ENCODE data around the gene STIP1.
A peak's percentile ranks its signal among the peaks of the same experiment; 100 is the strongest.
"Not testable (repeated sequence)": the region's sequence is repeated elsewhere in the genome, so short reads cannot be mapped to it uniquely, and the experiment has no call there.

Gene STIP1

GRCh38 chr11:64240435-64241240, 54.7 kb downstream of the STIP1 start, which contains the start of gene FKBP2:
Gene FKBP2 (plus strand): TSS chr11:64241095. CDS start chr11:64242388, 1,293 bp downstream.
- DNase-seq = peak; percentile 82

- DNase-seq = peak; percentile 96
Observed at GRCh38 chr11:64241241-64241490, 55.2 kb downstream of the STIP1 start.

- no peak for DNase-seq
Observed at GRCh38 chr11:64241491-64242374, 55.8 kb downstream of the STIP1 start.

- no peak for DNase-seq
Observed at GRCh38 chr11:64243236-64243854, 57.4 kb downstream of the STIP1 start.

GRCh38 chr11:64244107-64244506, 58.1 kb downstream of the STIP1 start:
- DNase-seq = no peak

GRCh38 chr11:64244966-64245365, 59.0 kb downstream of the STIP1 start:
- no peak for DNase-seq

- DNase-seq = no peak
Observed at GRCh38 chr11:64245401-64245796, 59.4 kb downstream of the STIP1 start.

GRCh38 chr11:64245797-64246620, 60.0 kb downstream of the STIP1 start:
- peak; percentile 51 for DNase-seq

- DNase-seq = not testable (repeated sequence)
Observed at GRCh38 chr11:64246621-64246870, 60.6 kb downstream of the STIP1 start.

GRCh38 chr11:64246871-64247728, 61.1 kb downstream of the STIP1 start, which contains the start of gene PPP1R14B:
Gene PPP1R14B (minus strand): TSS chr11:64246943. CDS start chr11:64246673, 270 bp downstream.
- DNase-seq = peak; percentile 75

- no peak for DNase-seq
Observed at GRCh38 chr11:64247729-64248531, 62.0 kb downstream of the STIP1 start.

- no peak for DNase-seq
Observed at GRCh38 chr11:64248578-64248977, 62.6 kb downstream of the STIP1 start.

- DNase-seq = no peak
Observed at GRCh38 chr11:64249038-64249437, 63.1 kb downstream of the STIP1 start.

- no peak for DNase-seq
Observed at GRCh38 chr11:64249563-64250414, 63.8 kb downstream of the STIP1 start.

- DNase-seq = no peak
Observed at GRCh38 chr11:64250415-64251015, 64.5 kb downstream of the STIP1 start.

GRCh38 chr11:64251016-64251752, 65.2 kb downstream of the STIP1 start, which contains the start of gene PLCB3:
Gene PLCB3 (plus strand): TSS chr11:64251530. CDS start chr11:64251650, 120 bp downstream.
- DNase-seq = no peak

- DNase-seq = no peak
Observed at GRCh38 chr11:64251753-64252002, 65.7 kb downstream of the STIP1 start.

GRCh38 chr11:64252003-64252872, 66.3 kb downstream of the STIP1 start:
- DNase-seq = no peak
